Measurements from ENCODE around the gene EGFL7. TPM values are rescaled to one million over a fixed set of nuclear protein-coding genes. Genes with fewer than 3 reads are reported as not detected.

Gene EGFL7
- under 1 TPM; 0.90 to 0.93 TPM for total RNA-seq

GRCh38 chr9:136662656-136663581, at the start of gene EGFL7:
Gene EGFL7, plus strand, starts transcription at chr9:136662916. Its CDS starts 5,367 bp downstream, at chr9:136668283.
- H3K36me3 Mint-ChIP-seq: no peaks in the 10 kb centered on the region
- POLR2A ChIA-PET: no interaction called here
- H3K4me1 Mint-ChIP-seq (ENCODE audit: low read depth): peaks cover 8% of the 10 kb centered on the region

GRCh38 chr9:136613824-136614371, 48.8 kb upstream of the EGFL7 start:
- intact Hi-C loops (cut with micrococcal nuclease): no loop called here
- ChIA-PET POLR2A (interaction anchor here (0.5 kb wide), 1 partner anchor 29 kb away, joined by 3 read pairs; no protein-coding TSS in a partner anchor), CTCF (no interaction called here)
- H3K4me1 Mint-ChIP-seq (ENCODE audit: low read depth): no peaks in the 10 kb centered on the region
- H3K27me3 Mint-ChIP-seq: peaks cover 1% of the 10 kb centered on the region
- DNase-seq: no peak
- H3K9me3 Mint-ChIP-seq: no peaks in the 10 kb centered on the region
- no peaks in the 10 kb centered on the region for H3K36me3 Mint-ChIP-seq
- no peak overlapping the region for H3K27ac Mint-ChIP-seq
- H3K4me3 Mint-ChIP-seq: no peak overlapping the region

More at GRCh38 chr9:136662656-136663581, at the start of gene EGFL7:
- DNase-seq: no peak
- CTCF ChIA-PET: interaction anchor here (1.0 to 1.4 kb wide), 2 partner anchors 9 to 18 kb away, joined by 3 to 4 read pairs; no protein-coding TSS in a partner anchor
- Mint-ChIP-seq H3K4me3 (no peak within 1 kb of the TSS), H3K27me3 (peaks cover 26% of the 10 kb centered on the region), H3K9me3 (no peaks in the 10 kb centered on the region), H3K27ac (no peak within 1 kb of the TSS)
- intact Hi-C loops (cut with micrococcal nuclease): no loop called here

GRCh38 chr9:136614372-136614922, 48.3 kb upstream of the EGFL7 start:
- no peak for DNase-seq
- intact Hi-C loops (cut with micrococcal nuclease): no loop called here
- no peaks in the 10 kb centered on the region for H3K36me3 Mint-ChIP-seq
- CTCF ChIA-PET: no interaction called here
- no peak overlapping the region for H3K27ac Mint-ChIP-seq
- no peak overlapping the region for H3K4me3 Mint-ChIP-seq
- H3K4me1 Mint-ChIP-seq (ENCODE audit: low read depth): no peaks in the 10 kb centered on the region
- no peaks in the 10 kb centered on the region for H3K9me3 Mint-ChIP-seq
- peaks cover 1% of the 10 kb centered on the region for H3K27me3 Mint-ChIP-seq
- POLR2A ChIA-PET: interaction anchor here (0.5 kb wide), 1 partner anchor 29 kb away, joined by 3 read pairs; no protein-coding TSS in a partner anchor

- H3K27ac Mint-ChIP-seq: no peak overlapping the region
- POLR2A ChIA-PET: no interaction called here
- H3K4me3 Mint-ChIP-seq: no peak overlapping the region
- intact Hi-C loops (cut with micrococcal nuclease): no loop called here
- no peaks in the 10 kb centered on the region for H3K4me1 Mint-ChIP-seq (ENCODE audit: low read depth)
- no peak for DNase-seq
- no peaks in the 10 kb centered on the region for H3K36me3 Mint-ChIP-seq
- H3K9me3 Mint-ChIP-seq: no peaks in the 10 kb centered on the region
- CTCF ChIA-PET: no interaction called here
- peaks cover 1% of the 10 kb centered on the region for H3K27me3 Mint-ChIP-seq
Observed at GRCh38 chr9:136614967-136615623, 47.6 kb upstream of the EGFL7 start.

GRCh38 chr9:136615631-136616306, 46.9 kb upstream of the EGFL7 start:
- Mint-ChIP-seq H3K9me3 (no peaks in the 10 kb centered on the region), H3K4me1 (ENCODE audit: low read depth) (no peaks in the 10 kb centered on the region), H3K27ac (no peak overlapping the region), H3K36me3 (no peaks in the 10 kb centered on the region), H3K27me3 (peaks cover 1% of the 10 kb centered on the region), H3K4me3 (no peak overlapping the region)
- CTCF ChIA-PET: no interaction called here
- no peak for DNase-seq
- intact Hi-C loops (cut with micrococcal nuclease): no loop called here
- POLR2A ChIA-PET: no interaction called here

GRCh38 chr9:136616307-136616635, 46.4 kb upstream of the EGFL7 start:
- Mint-ChIP-seq H3K4me1 (ENCODE audit: low read depth) (no peaks in the 10 kb centered on the region), H3K4me3 (no peak overlapping the region), H3K36me3 (no peaks in the 10 kb centered on the region), H3K27me3 (peaks cover 1% of the 10 kb centered on the region), H3K27ac (no peak overlapping the region), H3K9me3 (no peaks in the 10 kb centered on the region)
- intact Hi-C loops (cut with micrococcal nuclease): no loop called here
- no peak for DNase-seq
- POLR2A ChIA-PET: no interaction called here
- CTCF ChIA-PET: no interaction called here

GRCh38 chr9:136616948-136617695, 45.6 kb upstream of the EGFL7 start:
- intact Hi-C loops (cut with micrococcal nuclease): no loop called here
- DNase-seq: no peak
- H3K27ac Mint-ChIP-seq: no peak overlapping the region
- no peak overlapping the region for H3K4me3 Mint-ChIP-seq
- H3K27me3 Mint-ChIP-seq: peaks cover 1% of the 10 kb centered on the region
- H3K9me3 Mint-ChIP-seq: no peaks in the 10 kb centered on the region
- ChIA-PET POLR2A (interaction anchor here (0.7 kb wide), 1 partner anchor 26 kb away, joined by 3 read pairs; no protein-coding TSS in a partner anchor), CTCF (no interaction called here)
- H3K36me3 Mint-ChIP-seq: no peaks in the 10 kb centered on the region
- no peaks in the 10 kb centered on the region for H3K4me1 Mint-ChIP-seq (ENCODE audit: low read depth)

GRCh38 chr9:136617746-136618579, 44.8 kb upstream of the EGFL7 start:
- Mint-ChIP-seq H3K27me3 (peaks cover 1% of the 10 kb centered on the region), H3K9me3 (no peaks in the 10 kb centered on the region), H3K4me1 (ENCODE audit: low read depth) (no peaks in the 10 kb centered on the region), H3K4me3 (no peak overlapping the region), H3K36me3 (no peaks in the 10 kb centered on the region), H3K27ac (no peak overlapping the region)
- intact Hi-C loops (cut with micrococcal nuclease): no loop called here
- no peak for DNase-seq
- ChIA-PET CTCF (no interaction called here), POLR2A (interaction anchor here (0.7 kb wide), 1 partner anchor 25 kb away, joined by 3 read pairs; no protein-coding TSS in a partner anchor)

- no peaks in the 10 kb centered on the region for H3K36me3 Mint-ChIP-seq
- H3K4me1 Mint-ChIP-seq (ENCODE audit: low read depth): no peaks in the 10 kb centered on the region
- no peak overlapping the region for H3K4me3 Mint-ChIP-seq
- POLR2A ChIA-PET: no interaction called here
- intact Hi-C loops (cut with micrococcal nuclease): no loop called here
- H3K9me3 Mint-ChIP-seq: no peaks in the 10 kb centered on the region
- DNase-seq: no peak
- no peak overlapping the region for H3K27ac Mint-ChIP-seq
- H3K27me3 Mint-ChIP-seq: peaks cover 2% of the 10 kb centered on the region
- CTCF ChIA-PET: no interaction called here
Observed at GRCh38 chr9:136618580-136619547, 43.9 kb upstream of the EGFL7 start.

- H3K27me3 Mint-ChIP-seq: peaks cover 2% of the 10 kb centered on the region
- H3K36me3 Mint-ChIP-seq: no peaks in the 10 kb centered on the region
- CTCF ChIA-PET: no interaction called here
- no peaks in the 10 kb centered on the region for H3K4me1 Mint-ChIP-seq (ENCODE audit: low read depth)
- intact Hi-C loops (cut with micrococcal nuclease): no loop called here
- POLR2A ChIA-PET: no interaction called here
- no peaks in the 10 kb centered on the region for H3K9me3 Mint-ChIP-seq
- H3K4me3 Mint-ChIP-seq: no peak overlapping the region
- DNase-seq: no peak
- H3K27ac Mint-ChIP-seq: no peak overlapping the region
Observed at GRCh38 chr9:136619742-136620440, 42.8 kb upstream of the EGFL7 start.

All from activated CD4-positive, alpha-beta memory T cell treated with anti-CD3 and anti-CD28 coated beads for 36 hours (primary cell).